Effector CD4-positive, alpha-beta T cell (primary cell): Measurements from ENCODE around the gene FSTL5. TPM values are rescaled to one million over a fixed set of nuclear protein-coding genes. Genes with fewer than 3 reads are reported as not detected.
"Not testable (repeated sequence)": the region's sequence is repeated elsewhere in the genome, so short reads cannot be mapped to it uniquely, and the experiment has no call there.

Experiments
- DNase-seq: peaks from one replicate; pipeline ENCODE4 v3.0.0-alpha.2; 2020
- total RNA-seq: gene quantifications from one replicate; lab custom pipeline; 2026; lab: John Stamatoyannopoulos, UW

The FSTL5 gene
- not detected for total RNA-seq

- no peak for DNase-seq
These were observed at the start of gene FSTL5 for GRCh38 chr4:162163892-162164759. TSS of gene FSTL5 (minus strand) at chr4:162164000. CDS start at chr4:162111396, 52,604 bp downstream.

GRCh38 chr4:162209706-162210105 is 45.9 kb upstream of the FSTL5 start:
- DNase-seq, result no peak

- DNase-seq, result not testable (repeated sequence)
These were observed 39.7 kb upstream of the FSTL5 start for GRCh38 chr4:162203478-162203877.

DNA sequence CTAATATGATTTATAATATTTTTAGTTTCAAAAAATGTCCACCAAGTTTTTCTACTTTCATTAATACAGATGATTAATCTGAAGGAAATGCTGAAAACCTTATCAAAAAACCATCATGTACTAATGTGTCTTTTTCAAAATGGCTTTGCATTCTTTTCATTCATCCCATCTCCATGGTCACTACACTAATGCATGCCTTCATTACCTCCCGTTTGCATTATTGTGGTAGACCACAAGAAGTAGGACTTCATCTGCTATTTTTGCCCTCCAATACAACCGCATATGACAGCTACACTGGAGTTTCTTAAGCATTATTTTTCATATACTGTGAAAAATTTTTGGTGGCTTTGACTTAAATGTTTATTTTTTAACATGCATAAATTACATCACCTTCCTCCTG is 37.9 kb upstream of the FSTL5 start:
- no peak for DNase-seq

DNA sequence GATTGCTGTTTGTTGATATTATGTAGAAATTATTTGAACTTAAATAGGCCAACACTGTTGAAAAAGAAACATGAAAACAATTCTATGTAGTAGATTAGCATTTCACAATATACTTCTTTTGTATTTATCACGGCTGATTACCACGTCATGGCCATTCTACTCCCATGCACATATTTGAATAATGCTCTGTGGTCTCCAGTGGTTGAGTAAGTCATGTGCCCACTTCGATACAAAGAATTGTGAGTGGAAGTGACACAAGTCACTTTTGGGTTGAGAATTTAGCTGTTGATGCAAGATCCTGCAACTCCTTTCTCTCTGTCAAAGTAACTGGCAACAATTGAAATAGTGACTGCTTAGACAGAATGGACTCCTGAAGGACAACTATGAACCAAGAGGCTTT is 6.7 kb upstream of the FSTL5 start:
- no peak for DNase-seq

- DNase-seq, result no peak
These were observed 1.2 kb upstream of the FSTL5 start for GRCh38 chr4:162164906-162165510.

DNA sequence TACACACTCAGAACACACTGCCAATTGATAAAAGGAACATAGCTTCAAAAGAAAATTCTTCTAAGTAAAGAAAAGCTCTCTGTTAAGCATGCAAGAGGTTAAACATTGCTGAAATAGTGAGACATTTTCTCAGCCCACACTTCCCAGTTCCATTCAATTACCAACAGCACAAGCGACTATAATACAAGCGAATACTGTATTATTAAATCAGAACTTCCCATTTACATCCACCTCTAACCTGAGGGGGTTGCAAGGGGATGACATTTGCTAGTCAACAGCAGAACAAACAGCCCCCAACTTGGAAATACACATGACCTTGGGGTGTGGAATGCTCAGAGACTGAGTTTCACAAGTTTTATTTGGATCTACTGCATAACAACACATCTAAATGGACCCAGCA is 1.1 kb downstream of the FSTL5 start:
- no peak for DNase-seq

DNA sequence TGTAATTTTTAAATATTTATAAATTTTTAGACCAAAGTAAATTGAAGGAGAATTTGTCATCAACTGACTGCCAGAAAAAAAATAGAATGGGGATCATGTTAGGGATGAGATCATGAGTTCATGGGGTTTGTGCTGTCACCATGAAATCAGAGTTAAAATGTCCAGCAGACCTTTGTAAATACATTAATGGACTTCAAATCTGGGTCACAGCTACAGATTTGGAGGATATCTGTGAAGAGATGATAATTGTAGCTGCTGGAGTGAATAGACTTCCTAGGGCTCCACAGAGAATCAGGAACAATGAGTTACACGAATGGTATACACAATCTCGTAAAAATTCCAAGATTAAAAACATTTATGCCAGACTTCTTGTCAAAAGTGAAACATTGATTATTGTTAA is 6.6 kb downstream of the FSTL5 start:
- DNase-seq, result no peak

- no peak for DNase-seq
These were observed 8.8 kb downstream of the FSTL5 start for GRCh38 chr4:162154862-162155540.

GRCh38 chr4:162151850-162152249 is 11.9 kb downstream of the FSTL5 start:
- DNase-seq, result no peak

GRCh38 chr4:162151386-162151785 is 12.4 kb downstream of the FSTL5 start:
- DNase-seq, result no peak

- no peak for DNase-seq
These were observed 14.2 kb downstream of the FSTL5 start for GRCh38 chr4:162149644-162150043.

DNA sequence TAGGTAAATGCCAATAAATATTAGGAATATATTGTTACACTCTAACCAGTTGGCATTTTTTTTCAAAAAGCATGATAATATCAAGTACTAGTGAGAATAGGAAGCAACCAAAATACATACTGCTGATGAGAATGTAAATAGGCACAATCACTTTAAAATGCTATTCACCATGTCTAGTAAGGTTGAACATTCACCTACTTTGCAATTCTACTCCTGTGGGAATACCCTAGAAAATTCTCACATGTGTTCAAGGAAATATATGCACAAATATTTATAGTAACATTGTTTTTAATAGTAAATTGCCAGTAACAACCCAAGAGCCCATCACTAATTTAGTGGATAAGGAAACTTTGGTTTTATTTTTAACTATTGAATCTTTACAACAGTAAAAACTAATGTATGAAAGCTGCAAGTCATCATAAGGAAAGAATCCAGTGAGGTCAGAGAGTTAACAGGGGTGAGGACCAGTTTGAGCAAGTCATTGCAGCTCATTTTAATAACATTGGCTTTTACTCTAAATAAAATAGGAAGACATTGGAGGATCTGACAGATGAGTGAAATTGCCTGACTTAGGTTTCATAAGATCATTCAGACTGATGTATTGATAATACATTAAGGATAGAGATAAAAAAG is 23.6 kb downstream of the FSTL5 start:
- no peak for DNase-seq

- no peak for DNase-seq
These were observed 24.4 kb downstream of the FSTL5 start for GRCh38 chr4:162139412-162139811.

GRCh38 chr4:162131256-162131655 is 32.5 kb downstream of the FSTL5 start:
- DNase-seq, result no peak

DNA sequence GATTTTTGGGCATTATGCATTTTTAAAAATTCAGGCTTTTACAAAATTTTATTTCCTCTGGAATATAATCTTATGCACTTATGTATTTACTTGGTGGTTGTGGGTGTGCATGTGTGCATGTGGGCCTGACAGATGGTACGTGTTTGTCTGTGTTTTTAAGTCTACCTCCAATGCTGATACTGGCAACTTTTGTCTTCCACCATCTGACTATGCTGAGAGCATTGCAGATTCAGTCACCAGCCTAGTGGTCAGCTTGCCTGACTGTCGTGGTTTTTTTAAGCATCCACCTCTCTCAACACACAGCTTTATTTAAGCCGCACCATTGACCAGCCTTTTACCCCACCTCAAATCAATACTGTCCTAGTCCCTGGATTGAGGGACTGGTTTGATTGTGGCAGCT is 37.1 kb downstream of the FSTL5 start:
- DNase-seq, result no peak

DNA sequence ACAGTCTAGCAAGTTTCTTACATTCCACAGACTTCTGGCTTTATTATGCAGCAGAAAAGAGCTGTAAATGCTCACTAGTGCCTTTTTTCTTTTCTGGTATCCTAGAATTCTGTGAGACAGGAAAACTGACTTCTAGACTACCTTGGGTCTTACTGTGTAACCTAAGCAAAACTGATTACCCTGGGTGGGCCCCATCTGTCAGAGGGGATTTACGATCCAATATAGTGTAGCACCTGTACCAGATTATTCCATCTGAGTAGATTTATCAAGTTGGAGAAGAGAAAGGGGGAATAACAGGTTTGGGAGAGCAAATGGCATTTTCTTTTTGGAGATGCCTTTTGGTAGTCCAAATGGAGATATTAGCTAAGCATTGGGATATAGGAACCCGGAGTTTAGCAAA is 46.7 kb downstream of the FSTL5 start:
- no peak for DNase-seq

GRCh38 chr4:162116095-162116779 is 47.6 kb downstream of the FSTL5 start:
- DNase-seq, result no peak

DNA sequence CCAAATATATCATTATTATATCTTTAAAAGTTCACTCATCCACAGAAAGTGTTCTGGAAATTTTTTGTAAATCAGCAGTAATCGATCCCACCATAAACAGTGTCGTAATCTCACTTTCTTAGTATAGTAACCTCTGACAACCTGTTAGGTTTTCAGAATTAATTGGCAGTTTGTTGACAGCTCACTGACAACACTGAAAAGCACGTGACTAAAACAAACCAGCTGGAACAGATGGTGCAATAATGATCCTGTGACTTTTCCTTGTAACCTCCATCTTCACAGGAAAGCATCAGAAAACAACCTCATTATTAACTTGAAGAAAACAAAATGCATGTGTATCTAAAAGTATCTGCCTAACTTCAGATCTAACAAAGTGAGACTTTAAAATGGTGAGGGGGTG is 48.5 kb downstream of the FSTL5 start:
- DNase-seq, result no peak

DNA sequence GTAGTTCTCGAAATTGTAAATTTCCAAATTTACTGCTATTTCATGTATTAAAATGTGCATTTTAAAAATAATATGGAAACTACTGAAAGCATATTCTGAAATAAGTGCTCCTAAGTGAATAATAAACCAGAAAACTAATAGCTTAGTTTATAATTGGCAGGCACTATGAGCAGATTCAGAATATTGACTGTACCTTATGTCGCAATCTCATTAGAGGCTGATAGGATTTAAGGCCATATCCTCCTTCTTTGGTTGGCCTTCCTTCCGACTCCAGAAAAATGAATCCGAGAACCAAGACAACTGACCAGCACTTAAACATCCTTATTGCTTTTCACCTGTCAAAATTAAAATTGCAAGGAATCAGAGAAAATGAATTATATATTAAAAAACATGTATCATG is 52.7 kb downstream of the FSTL5 start:
- no peak for DNase-seq

- DNase-seq, result no peak
These were observed 59.2 kb downstream of the FSTL5 start for GRCh38 chr4:162104459-162105124.

- DNase-seq, result not testable (repeated sequence)
These were observed 59.9 kb downstream of the FSTL5 start for GRCh38 chr4:162103908-162104307.
